Adipose tissue (tissue), 3 donors: Measurements from ENCODE around the gene NKAIN1. TPM values are rescaled to one million over a fixed set of nuclear protein-coding genes. Genes with fewer than 3 reads are reported as not detected.
"Not testable (repeated sequence)": the region's sequence is repeated elsewhere in the genome, so short reads cannot be mapped to it uniquely, and the experiment has no call there.

Experiments used
- H3K27ac ChIP-seq: one replicate; pipeline ENCODE4 v1.5.1; 2013; ENCODE audit warnings: low read depth, low read length
- WGBS, 3 donors: extraction: QIAGEN DNeasy Blood & Tissue Kit; methylation state at CpG; one replicate each; pipeline ENCODE4 v1.1.7; 2013; 5-methylcytosine and 5-hydroxymethylcytosine counted together
- polyA plus RNA-seq, 3 donors: library from polyadenylated mRNA; stranded (reverse); fragments of 200-250 nt; gene quantifications; one replicate each; pipeline ENCODE4 v1.2.3, GENCODE V29; 2013
- donor health status: healthy with polysubstance abuse.
- donor health status: Bipolar disorder and iron deficiency.
- donor health status: healthy.

The NKAIN1 gene
- polyA plus RNA-seq, 3 donors = 0.03 to 0.15 (median 0.11) TPM

GRCh38 chr1:31138797-31139521 lies 100.7 kb downstream of the NKAIN1 start:
- 92 to 95% (median 94%) methylated on average over 12 of the region's 12 CpGs for WGBS, 3 donors
- not testable (repeated sequence) for H3K27ac ChIP-seq

GRCh38 chr1:31137873-31138272 lies 101.8 kb downstream of the NKAIN1 start:
- not testable (repeated sequence) for H3K27ac ChIP-seq
- 94 to 98% (median 97%) methylated on average over 3 of the region's 3 CpGs for WGBS, 3 donors

GRCh38 chr1:31135973-31136600 lies 103.6 kb downstream of the NKAIN1 start:
- no peak overlapping the region for H3K27ac ChIP-seq
- WGBS, 3 donors = 80 to 85% (median 82%) methylated on average over 2 of the region's 2 CpGs

GRCh38 chr1:31133368-31133767 lies 106.3 kb downstream of the NKAIN1 start:
- WGBS, 3 donors = 78 to 91% (median 90%) methylated on average over 6 to 7 of the region's 7 CpGs
- no peak overlapping the region for H3K27ac ChIP-seq

Other genes with a start within 250 kb of the NKAIN1 start
- gene PUM1, start 174.2 kb downstream of the NKAIN1 start, polyA plus RNA-seq = 10 to 100 TPM; 14.3 to 31.0 (median 20.8) TPM
- gene SNRNP40, start 56.9 kb upstream of the NKAIN1 start, polyA plus RNA-seq = 10 to 100 TPM in 2 of 3 donors, 1 to 10 TPM in 1; 9.2 to 29.1 (median 21.4) TPM
- gene ZCCHC17, start 57.1 kb upstream of the NKAIN1 start, polyA plus RNA-seq = 10 to 100 TPM; 14.5 to 32.2 (median 27.0) TPM
- gene FABP3, start 133.2 kb upstream of the NKAIN1 start, polyA plus RNA-seq = 10 to 100 TPM; 12.6 to 30.1 (median 29.9) TPM
- gene SERINC2, start 173.3 kb upstream of the NKAIN1 start, polyA plus RNA-seq = 10 to 100 TPM in 1 of 3 donors, 1 to 10 TPM in 2; 3.8 to 12.6 (median 9.4) TPM